LNCAP (cell line): ENCODE data around the gene BMAL2.

ENCODE experiments used
- CTCF ChIP-seq: fragments of 450-650 bp; IDR thresholded peaks from 2 replicates; pipeline ENCODE4 v1.5.1; 2017; ENCODE audit warnings: mild to moderate bottlenecking

The BMAL2 gene

GRCh38 chr12:27304856-27305255 is 27.8 kb upstream of the BMAL2 start:
- no peak for TF ChIP-seq CTCF

GRCh38 chr12:27305673-27306456 is 26.8 kb upstream of the BMAL2 start:
- TF ChIP-seq CTCF = peak; percentile 57

GRCh38 chr12:27309293-27309994 is 23.2 kb upstream of the BMAL2 start:
- no peak for TF ChIP-seq CTCF

GRCh38 chr12:27309995-27310315 is 22.7 kb upstream of the BMAL2 start:
- TF ChIP-seq CTCF = no peak

GRCh38 chr12:27316947-27317346 is 15.7 kb upstream of the BMAL2 start:
- TF ChIP-seq CTCF = no peak

- TF ChIP-seq CTCF = no peak
These were observed 13.2 kb upstream of the BMAL2 start for GRCh38 chr12:27319409-27319808.

- no peak for TF ChIP-seq CTCF
These were observed 12.8 kb upstream of the BMAL2 start for GRCh38 chr12:27319848-27320247.
